ENCODE measurements around the gene GALNT3. TPM values are rescaled to one million over a fixed set of nuclear protein-coding genes. Genes with fewer than 3 reads are reported as not detected.
A peak's percentile ranks its signal among the peaks of the same experiment; 100 is the strongest.

GALNT3 gene
- total RNA-seq = 1 to 10 TPM in 3 of 4 donors, under 1 TPM in 1; 0.94 to 8.4 (median 3.1) TPM

DNA sequence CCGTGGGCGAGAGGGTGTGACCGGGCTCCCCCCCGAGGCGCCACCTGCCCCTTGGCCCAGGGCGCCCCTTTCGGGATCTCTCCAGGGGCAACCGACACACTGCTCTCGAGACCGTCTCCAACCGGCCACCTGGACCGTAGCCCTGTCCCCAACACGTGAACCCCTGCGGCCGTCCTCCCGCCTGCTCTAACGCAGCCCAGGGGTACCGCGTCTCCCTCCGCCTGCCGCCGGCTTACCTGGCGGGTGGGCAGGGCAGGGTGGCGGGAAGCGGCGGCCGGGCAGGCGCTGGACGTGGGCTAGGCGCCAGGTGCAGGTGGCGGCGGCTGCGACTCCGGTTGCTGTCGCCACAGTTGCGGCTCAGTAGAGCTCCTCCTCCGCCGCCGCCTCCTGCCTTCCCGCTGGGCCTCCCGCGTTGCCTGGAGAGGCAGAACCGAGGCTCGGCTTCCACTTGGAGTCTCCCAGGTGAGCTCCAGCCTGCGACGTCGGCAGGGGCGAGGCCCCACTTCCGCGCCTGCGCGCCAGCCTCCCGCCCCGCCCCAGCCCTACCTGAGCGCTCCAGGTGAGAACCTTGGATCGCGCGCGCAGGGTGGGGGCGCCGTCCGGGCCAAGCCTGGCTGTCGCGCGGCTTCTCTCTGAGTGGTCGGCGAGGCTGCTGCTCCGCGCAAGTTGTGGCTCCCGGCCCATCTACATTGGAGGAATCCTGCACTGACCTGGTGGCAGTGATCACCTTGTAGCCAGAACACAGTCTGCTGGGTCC, at the start of gene GALNT3:
Gene GALNT3, minus strand, starts transcription at position 469 of the 757 bp plus-strand sequence. CDS start 23,547 bp downstream, outside the sequence.
- H3K27ac ChIP-seq = peak within 1 kb of the TSS in 1 of 4 donors; percentile 17
- no CpG with 5 or more reads among the region's 70 CpGs for WGBS, 2 donors (ENCODE audit: low coverage in 1 of 2)
- H3K4me3 ChIP-seq = peak within 1 kb of the TSS; percentile 43 to 56
- H3K4me1 ChIP-seq = peaks cover 0 to 21% (median 13%) of the 10 kb centered on the region in 3 donors
- peak; percentile 41 for ATAC-seq
- TF ChIP-seq EP300 (IDR thresholded peaks at IDR 0.05) (no peak), POLR2A (IDR thresholded peaks at IDR 0.05) (no peak), POLR2AphosphoS5 (IDR thresholded peaks at IDR 0.05) (no peak), CTCF (IDR thresholded peaks at IDR 0.05) (no peak)
- peaks cover 22% of the 10 kb centered on the region for H3K27me3 ChIP-seq
- no peaks in the 10 kb centered on the region for H3K9me3 ChIP-seq
- H3K36me3 ChIP-seq = no peaks in the 10 kb centered on the region

GRCh38 chr2:165843351-165843750, 49.3 kb upstream of the GALNT3 start:
- no peaks in the 10 kb centered on the region for H3K36me3 ChIP-seq
- no peaks in the 10 kb centered on the region for H3K4me1 ChIP-seq
- no peaks in the 10 kb centered on the region for H3K9me3 ChIP-seq
- H3K4me3 ChIP-seq = no peak overlapping the region
- WGBS, 2 donors (ENCODE audit: low coverage in 1 of 2) = 78 to 83% methylated on average over 1 of the region's 1 CpG
- TF ChIP-seq POLR2A (IDR thresholded peaks at IDR 0.05) (no peak), CTCF (IDR thresholded peaks at IDR 0.05) (no peak), POLR2AphosphoS5 (IDR thresholded peaks at IDR 0.05) (no peak), EP300 (IDR thresholded peaks at IDR 0.05) (no peak)
- no peak overlapping the region for H3K27ac ChIP-seq
- no peak for ATAC-seq
- no peaks in the 10 kb centered on the region for H3K27me3 ChIP-seq

DNA sequence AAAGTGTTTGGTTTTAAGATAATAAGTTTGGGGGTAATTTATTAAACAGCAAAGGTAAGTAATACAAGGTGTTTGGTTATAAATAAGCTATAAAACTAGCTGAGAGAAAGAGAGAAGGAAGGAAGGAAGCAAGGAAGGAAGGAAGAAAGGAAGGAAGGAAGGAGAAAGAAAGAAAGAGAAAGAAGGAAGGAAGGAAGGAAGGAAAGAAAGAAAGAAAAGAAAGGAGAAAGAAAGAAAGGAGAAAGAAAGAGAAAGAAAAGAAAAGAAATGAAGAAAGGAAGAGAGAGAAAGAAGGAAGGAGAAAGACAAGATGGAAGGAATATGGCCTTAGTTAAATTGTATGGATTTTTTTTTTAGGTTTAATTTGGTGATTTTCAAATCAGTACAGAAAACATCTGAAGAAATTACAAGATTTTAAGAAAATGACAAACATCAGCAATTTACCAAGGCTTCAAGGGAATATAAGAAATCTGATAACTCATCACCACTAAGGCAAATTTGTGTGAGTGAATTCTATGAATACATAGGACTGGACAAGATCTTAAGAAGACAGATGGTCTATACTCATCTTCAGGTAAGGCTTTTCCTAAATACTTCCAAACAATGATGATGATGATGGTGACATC, 46.4 kb upstream of the GALNT3 start:
- Histone ChIP-seq H3K4me1 (no peaks in the 10 kb centered on the region), H3K27ac (no peak overlapping the region), H3K27me3 (no peaks in the 10 kb centered on the region), H3K36me3 (no peaks in the 10 kb centered on the region), H3K4me3 (no peak overlapping the region), H3K9me3 (no peaks in the 10 kb centered on the region)
- TF ChIP-seq EP300 (IDR thresholded peaks at IDR 0.05) = no peak
- no peak for TF ChIP-seq POLR2AphosphoS5 (IDR thresholded peaks at IDR 0.05)
- TF ChIP-seq CTCF (IDR thresholded peaks at IDR 0.05) = no peak
- no peak for TF ChIP-seq POLR2A (IDR thresholded peaks at IDR 0.05)
- ATAC-seq = no peak

GRCh38 chr2:165839610-165840009, 45.6 kb upstream of the GALNT3 start:
- no peaks in the 10 kb centered on the region for H3K27me3 ChIP-seq
- H3K9me3 ChIP-seq = no peaks in the 10 kb centered on the region
- H3K4me3 ChIP-seq = no peak overlapping the region
- H3K36me3 ChIP-seq = no peaks in the 10 kb centered on the region
- TF ChIP-seq CTCF (IDR thresholded peaks at IDR 0.05) (no peak), EP300 (IDR thresholded peaks at IDR 0.05) (no peak), POLR2A (IDR thresholded peaks at IDR 0.05) (no peak), POLR2AphosphoS5 (IDR thresholded peaks at IDR 0.05) (no peak)
- no peak for ATAC-seq
- no peaks in the 10 kb centered on the region for H3K4me1 ChIP-seq
- WGBS, 2 donors (ENCODE audit: low coverage in 1 of 2) = 83 to 100% methylated on average over 1 to 2 of the region's 2 CpGs
- no peak overlapping the region for H3K27ac ChIP-seq

- H3K27me3 ChIP-seq = no peaks in the 10 kb centered on the region
- ATAC-seq = no peak
- WGBS, 2 donors (ENCODE audit: low coverage in 1 of 2) = 50 to 73% methylated on average over 3 of the region's 3 CpGs
- no peak overlapping the region for H3K4me3 ChIP-seq
- TF ChIP-seq EP300 (IDR thresholded peaks at IDR 0.05) (no peak), POLR2A (IDR thresholded peaks at IDR 0.05) (no peak)
- H3K9me3 ChIP-seq = no peaks in the 10 kb centered on the region
- H3K36me3 ChIP-seq = no peaks in the 10 kb centered on the region
- no peaks in the 10 kb centered on the region for H3K4me1 ChIP-seq
- no peak overlapping the region for H3K27ac ChIP-seq
Observed at GRCh38 chr2:165837122-165837521, 43.1 kb upstream of the GALNT3 start.
